ENCODE results near the gene ZNF134. TPM values are rescaled to one million over a fixed set of nuclear protein-coding genes. Genes with fewer than 3 reads are reported as not detected.

The ZNF134 gene
- total RNA-seq, 2 experiments from 2014 or later, result 24.6 to 25.7 TPM

- H3K36me3 ChIP-seq (ENCODE audit: insufficient read depth, low read length), result peaks cover 19% of the 10 kb centered on the region
- ChIA-PET POLR2A (interaction anchor here (0.6 to 2.0 kb wide), 7 partner anchors 14 to 403 kb away, joined by 3 to 5 read pairs (median 4); partner anchors contain the start of genes ZIK1, ZNF134, ZNF211 and ZNF416), CTCF (no interaction called here)
- H3K27me3 ChIP-seq (ENCODE audit: control insufficient read depth in 1 of 2, insufficient read depth in 2 of 2, low read length in 2 of 2), result no peaks in the 10 kb centered on the region
- peaks cover 27% of the 10 kb centered on the region for H3K9me3 Mint-ChIP-seq
- H3K4me1 ChIP-seq (ENCODE audit: insufficient read depth, low read length), result peaks cover 15% of the 10 kb centered on the region
- H3K4me1 Mint-ChIP-seq (ENCODE audit: low read depth), result peaks cover 27% of the 10 kb centered on the region
- peak overlapping the region; percentile 52 for H3K27ac Mint-ChIP-seq
- no peak for DNase-seq
- TF ChIP-seq, protein P1, sequence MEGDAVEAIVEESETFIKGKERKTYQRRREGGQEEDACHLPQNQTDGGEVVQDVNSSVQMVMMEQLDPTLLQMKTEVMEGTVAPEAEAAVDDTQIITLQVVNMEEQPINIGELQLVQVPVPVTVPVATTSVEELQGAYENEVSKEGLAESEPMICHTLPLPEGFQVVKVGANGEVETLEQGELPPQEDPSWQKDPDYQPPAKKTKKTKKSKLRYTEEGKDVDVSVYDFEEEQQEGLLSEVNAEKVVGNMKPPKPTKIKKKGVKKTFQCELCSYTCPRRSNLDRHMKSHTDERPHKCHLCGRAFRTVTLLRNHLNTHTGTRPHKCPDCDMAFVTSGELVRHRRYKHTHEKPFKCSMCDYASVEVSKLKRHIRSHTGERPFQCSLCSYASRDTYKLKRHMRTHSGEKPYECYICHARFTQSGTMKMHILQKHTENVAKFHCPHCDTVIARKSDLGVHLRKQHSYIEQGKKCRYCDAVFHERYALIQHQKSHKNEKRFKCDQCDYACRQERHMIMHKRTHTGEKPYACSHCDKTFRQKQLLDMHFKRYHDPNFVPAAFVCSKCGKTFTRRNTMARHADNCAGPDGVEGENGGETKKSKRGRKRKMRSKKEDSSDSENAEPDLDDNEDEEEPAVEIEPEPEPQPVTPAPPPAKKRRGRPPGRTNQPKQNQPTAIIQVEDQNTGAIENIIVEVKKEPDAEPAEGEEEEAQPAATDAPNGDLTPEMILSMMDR (IDR thresholded peaks at IDR 0.05), result no peak
- H3K36me3 Mint-ChIP-seq (ENCODE audit: low read depth), result peaks cover 59% of the 10 kb centered on the region
- peak; percentile 26 for ATAC-seq (ENCODE audit: poor library complexity)
- peak overlapping the region; percentile 91 for H3K4me3 Mint-ChIP-seq
- intact Hi-C loops (cut with DNase I, micrococcal nuclease), result loop anchor here in 1 of 2 experiments (1.0 to 2.0 kb wide), 2 partner anchors 15 to 20 kb away; partner anchors contain the start of gene ZIK1
- H3K9me3 ChIP-seq (ENCODE audit: control insufficient read depth in 1 of 2, insufficient read depth in 1 of 2, low read length in 2 of 2), result peaks cover 18 to 24% of the 10 kb centered on the region in 2 experiments
- no peaks in the 10 kb centered on the region for H3K27me3 Mint-ChIP-seq
- peak overlapping the region; percentile 77 for H3K4me3 ChIP-seq (ENCODE audit: low read length)
- H3K27ac ChIP-seq (ENCODE audit: low read depth in 1 of 2, low read length in 2 of 2), result peak overlapping the region in 1 of 2 donors; percentile 29
Measured at GRCh38 chr19:57599377-57599760, 14.7 kb upstream of the ZNF134 start.

GRCh38 chr19:57599761-57600383, 14.2 kb upstream of the ZNF134 start, which contains the start of gene ZNF530:
Gene ZNF530 (plus strand): TSS chr19:57599885. CDS start chr19:57604346, 4,461 bp downstream.
- ChIA-PET CTCF (interaction anchor here (1.0 kb wide), 1 partner anchor 21 kb away, joined by 3 read pairs; the partner anchor contains the start of gene ZNF416), POLR2A (interaction anchor here (0.6 to 2.0 kb wide), 8 partner anchors 12 to 402 kb away, joined by 3 to 5 read pairs (median 4); partner anchors contain the start of genes ZIK1, ZNF134, ZNF211 and ZNF416)
- Histone ChIP-seq H3K4me3 (ENCODE audit: low read length) (peak within 1 kb of the TSS; percentile 77), H3K27me3 (ENCODE audit: control insufficient read depth in 1 of 2, insufficient read depth in 2 of 2, low read length in 2 of 2) (no peaks in the 10 kb centered on the region), H3K4me1 (ENCODE audit: insufficient read depth, low read length) (peaks cover 15% of the 10 kb centered on the region), H3K36me3 (ENCODE audit: insufficient read depth, low read length) (peaks cover 24% of the 10 kb centered on the region), H3K9me3 (ENCODE audit: control insufficient read depth in 1 of 2, insufficient read depth in 1 of 2, low read length in 2 of 2) (peaks cover 14 to 29% of the 10 kb centered on the region in 2 experiments), H3K27ac (ENCODE audit: low read depth in 1 of 2, low read length in 2 of 2) (peak within 1 kb of the TSS in 1 of 2 donors; percentile 29)
- DNase-seq, result peak; percentile 67 to 92 (median 83)
- Mint-ChIP-seq H3K4me1 (ENCODE audit: low read depth) (peaks cover 27% of the 10 kb centered on the region), H3K9me3 (peaks cover 30% of the 10 kb centered on the region), H3K27me3 (no peaks in the 10 kb centered on the region), H3K36me3 (ENCODE audit: low read depth) (peaks cover 60% of the 10 kb centered on the region), H3K27ac (peak within 1 kb of the TSS; percentile 52), H3K4me3 (peak within 1 kb of the TSS; percentile 91)
- ATAC-seq (ENCODE audit: poor library complexity), result peak; percentile 91
- TF ChIP-seq, protein P1 (IDR thresholded peaks at IDR 0.05), result no peak
- intact Hi-C loops (cut with DNase I, micrococcal nuclease), result loop anchor here in 1 of 2 experiments (1.0 to 2.0 kb wide), 2 partner anchors 15 to 21 kb away; partner anchors contain the start of gene ZIK1

GRCh38 chr19:57606931-57607330, 7.1 kb upstream of the ZNF134 start:
- Histone ChIP-seq H3K27ac (ENCODE audit: low read depth in 1 of 2, low read length in 2 of 2) (no peak overlapping the region), H3K4me3 (ENCODE audit: low read length) (no peak overlapping the region), H3K36me3 (ENCODE audit: insufficient read depth, low read length) (peaks cover 41% of the 10 kb centered on the region), H3K9me3 (ENCODE audit: control insufficient read depth in 1 of 2, insufficient read depth in 1 of 2, low read length in 2 of 2) (peaks cover 37 to 78% of the 10 kb centered on the region in 2 experiments), H3K4me1 (ENCODE audit: insufficient read depth, low read length) (no peaks in the 10 kb centered on the region), H3K27me3 (ENCODE audit: control insufficient read depth in 1 of 2, insufficient read depth in 2 of 2, low read length in 2 of 2) (no peaks in the 10 kb centered on the region)
- Mint-ChIP-seq H3K36me3 (ENCODE audit: low read depth) (peaks cover 74% of the 10 kb centered on the region), H3K4me1 (ENCODE audit: low read depth) (peaks cover 4% of the 10 kb centered on the region), H3K9me3 (peaks cover 24% of the 10 kb centered on the region), H3K27me3 (no peaks in the 10 kb centered on the region), H3K4me3 (no peak overlapping the region), H3K27ac (no peak overlapping the region)
- DNase-seq (no peak), ATAC-seq (ENCODE audit: poor library complexity) (no peak)
- intact Hi-C loops (cut with DNase I, micrococcal nuclease), result no loop called here
- POLR2A ChIA-PET, result no interaction called here
- CTCF ChIA-PET, result no interaction called here
- TF ChIP-seq, protein P1 (IDR thresholded peaks at IDR 0.05), result no peak
